Mesenchymal stem cell (in vitro differentiated cells and primary cell): ENCODE data around the gene KIF6.

Experiments
- DNase-seq: peaks from one replicate; pipeline ENCODE4 v3.0.0-alpha.2; 2013
- H2AFZ ChIP-seq: one replicate; pipeline ENCODE4 v1.6.1; 2013; ENCODE audit warnings: low read depth, mild to moderate bottlenecking, control low read depth, inconsistent platforms, low read length, moderate library complexity
- H2AK5ac ChIP-seq: 2 replicates; pipeline ENCODE4 v1.6.1; 2013; ENCODE audit warnings: low read length, moderate library complexity, mild to moderate bottlenecking, inconsistent platforms; ENCODE audit not compliant: severe bottlenecking
- H2BK120ac ChIP-seq: one replicate; pipeline ENCODE4 v1.6.1; 2013; ENCODE audit warnings: low read depth, mild to moderate bottlenecking, inconsistent platforms, low read length, moderate library complexity
- H2BK12ac ChIP-seq, 2 experiments: one replicate each; pipeline ENCODE4 v1.6.1; 2013; ENCODE audit warnings: inconsistent platforms in 2 of 2, low read length in 2 of 2, mild to moderate bottlenecking in 2 of 2, moderate library complexity in 2 of 2, control low read depth in 1 of 2
- H2BK15ac ChIP-seq: one replicate; pipeline ENCODE4 v1.6.1; 2013; ENCODE audit warnings: mild to moderate bottlenecking, low read depth, inconsistent platforms; ENCODE audit not compliant: poor library complexity, severe bottlenecking
- H2BK5ac ChIP-seq: 2 replicates; pipeline ENCODE4 v1.6.1; 2013; ENCODE audit warnings: low read depth, mild to moderate bottlenecking, low read length, control low read depth, inconsistent platforms; ENCODE audit not compliant: poor library complexity, severe bottlenecking
- H3K14ac ChIP-seq, 2 experiments: one replicate each; pipeline ENCODE4 v1.6.1; 2013; ENCODE audit warnings: inconsistent platforms in 2 of 2, low read length in 2 of 2, control low read depth in 1 of 2, mild to moderate bottlenecking in 1 of 2, moderate library complexity in 1 of 2
- H3K18ac ChIP-seq, 2 experiments: one replicate each; pipeline ENCODE4 v1.6.1; 2013; ENCODE audit warnings: inconsistent platforms in 2 of 2, low read length in 2 of 2, control low read depth in 1 of 2, low read depth in 1 of 2, mild to moderate bottlenecking in 1 of 2
- H3K23ac ChIP-seq, 2 experiments: one replicate each; pipeline ENCODE4 v1.6.1; 2013; ENCODE audit warnings: inconsistent platforms in 2 of 2, low read length in 2 of 2, mild to moderate bottlenecking in 2 of 2, moderate library complexity in 2 of 2, control low read depth in 1 of 2
- H3K27ac ChIP-seq: 2 replicates; pipeline ENCODE4 v1.5.1; 2013; ENCODE audit warnings: mild to moderate bottlenecking, moderate library complexity, low read length, control low read depth, inconsistent platforms; ENCODE audit not compliant: poor library complexity, severe bottlenecking
- H3K27me3 ChIP-seq, 2 experiments: 2 replicates each; pipeline versions ENCODE4 v1.6.1 to v1.7.0; 2013; ENCODE audit warnings: low read length in 2 of 2, mild to moderate bottlenecking in 2 of 2, moderate library complexity in 2 of 2, control low read depth in 1 of 2, inconsistent platforms in 1 of 2; ENCODE audit not compliant: control insufficient read depth in 1 of 2, insufficient read depth in 1 of 2
- H3K36me3 ChIP-seq, 2 experiments: 2 replicates each; pipeline versions ENCODE4 v1.6.1 to v1.7.0; 2013; ENCODE audit warnings: low read length in 2 of 2, control low read depth in 1 of 2, inconsistent platforms in 1 of 2, low read depth in 1 of 2, mild to moderate bottlenecking in 1 of 2; ENCODE audit not compliant: insufficient read depth in 2 of 2, control insufficient read depth in 1 of 2
- H3K4ac ChIP-seq, 2 experiments: one replicate each; pipeline ENCODE4 v1.6.1; 2013; ENCODE audit warnings: inconsistent platforms in 2 of 2, low read length in 2 of 2, mild to moderate bottlenecking in 2 of 2, moderate library complexity in 2 of 2, control low read depth in 1 of 2, low read depth in 1 of 2
- H3K4me1 ChIP-seq: 2 replicates; pipeline ENCODE4 v1.6.1; 2013; ENCODE audit warnings: low read depth, low read length, control low read depth; ENCODE audit not compliant: control insufficient read depth, insufficient read depth
- H3K4me2 ChIP-seq: 2 replicates; pipeline ENCODE4 v1.6.1; 2013; ENCODE audit warnings: low read length, mild to moderate bottlenecking, inconsistent platforms; ENCODE audit not compliant: poor library complexity, severe bottlenecking
- H3K4me3 ChIP-seq, 2 experiments: 2 replicates each; pipeline versions ENCODE4 v1.5.1 to v1.7.0; 2013; ENCODE audit warnings: low read length in 2 of 2, mild to moderate bottlenecking in 2 of 2, control low read depth in 1 of 2, low read depth in 1 of 2; ENCODE audit not compliant: insufficient read depth in 1 of 2
- H3K79me1 ChIP-seq: replicated peaks from 2 replicates; pipeline ENCODE4 v1.6.1; 2013; ENCODE audit warnings: mild to moderate bottlenecking, control low read depth, low read length, inconsistent platforms; ENCODE audit not compliant: poor library complexity, severe bottlenecking
- H3K9ac ChIP-seq: 2 replicates; pipeline ENCODE4 v1.7.0; 2013; ENCODE audit warnings: mild to moderate bottlenecking, low read length, moderate library complexity
- H3K9me3 ChIP-seq: 2 replicates; pipeline ENCODE4 v1.7.0; 2013; ENCODE audit warnings: mild to moderate bottlenecking, low read length; ENCODE audit not compliant: control insufficient read depth
- H4K8ac ChIP-seq: one replicate; pipeline ENCODE4 v1.6.1; 2013; ENCODE audit warnings: inconsistent platforms, mild to moderate bottlenecking, low read length, moderate library complexity
- H4K91ac ChIP-seq: one replicate; pipeline ENCODE4 v1.6.1; 2013; ENCODE audit warnings: mild to moderate bottlenecking, low read length, inconsistent platforms
- WGBS: methylation state at CpG from one replicate; pipeline ENCODE4 v1.1.7; 2013; ENCODE audit warnings: mixed read lengths; 5-methylcytosine and 5-hydroxymethylcytosine counted together

Gene KIF6

DNA sequence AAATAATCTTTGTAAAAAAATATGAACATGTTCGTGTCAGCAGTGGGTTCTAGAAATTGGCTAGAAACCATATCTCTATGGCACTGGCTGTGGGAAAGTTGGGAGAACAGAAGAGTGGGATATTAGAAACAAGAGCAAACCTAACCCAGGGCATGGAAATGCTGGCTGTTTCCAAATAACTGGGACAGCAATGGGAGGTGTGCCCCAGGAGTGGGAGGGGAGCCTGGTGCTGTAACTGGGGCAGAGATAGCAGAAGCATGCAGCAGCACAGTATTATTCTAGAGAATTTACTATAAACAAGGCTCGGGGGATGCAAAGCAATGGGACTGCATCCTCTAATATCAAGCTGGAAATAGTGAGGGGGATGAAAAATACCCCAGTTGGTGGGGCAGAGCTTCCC, 175.0 kb downstream of the KIF6 start:
- Histone ChIP-seq H3K27me3 (no peaks in the 10 kb centered on the region), H2BK5ac (no peak overlapping the region), H3K14ac (no peak overlapping the region), H4K8ac (no peak overlapping the region), H3K23ac (no peak overlapping the region), H3K18ac (no peak overlapping the region), H2BK12ac (no peak overlapping the region), H2BK15ac (no peak overlapping the region), H3K27ac (no peak overlapping the region), H2AK5ac (no peak overlapping the region), H2AFZ (no peak overlapping the region), H2BK120ac (no peak overlapping the region), H3K9ac (no peak overlapping the region), H3K79me1 (no peaks in the 10 kb centered on the region), H3K4me1 (peaks cover 15% of the 10 kb centered on the region), H3K36me3 (no peaks in the 10 kb centered on the region), H3K4me3 (no peak overlapping the region), H3K4ac (no peak overlapping the region), H3K9me3 (no peaks in the 10 kb centered on the region), H3K4me2 (no peak overlapping the region), H4K91ac (no peak overlapping the region)
- WGBS: 91% methylated on average over 2 of the region's 2 CpGs
- DNase-seq: no peak

DNA sequence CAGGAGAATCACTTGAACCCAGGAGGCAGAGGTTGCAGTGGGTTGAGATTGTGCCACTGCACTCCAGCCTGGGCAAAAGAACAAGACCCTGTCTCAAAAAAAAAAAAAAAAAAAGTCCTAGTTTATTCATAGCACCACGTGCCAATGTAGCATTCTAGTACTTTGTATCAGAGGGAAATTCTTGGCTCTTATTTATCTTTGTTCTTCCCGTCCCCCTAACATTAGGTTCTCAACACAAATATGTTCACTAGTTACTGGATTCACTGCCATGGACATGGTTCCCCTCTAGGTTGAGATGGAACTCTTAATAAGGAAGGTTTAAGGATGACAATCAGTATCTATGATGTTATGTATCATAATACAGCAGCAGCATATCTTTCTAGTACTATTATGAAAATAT, 178.5 kb downstream of the KIF6 start:
- Histone ChIP-seq H3K27me3 (no peaks in the 10 kb centered on the region), H3K9me3 (no peaks in the 10 kb centered on the region), H3K36me3 (no peaks in the 10 kb centered on the region), H2AFZ (no peak overlapping the region), H2AK5ac (no peak overlapping the region), H3K18ac (no peak overlapping the region), H3K4ac (no peak overlapping the region), H4K91ac (no peak overlapping the region), H3K14ac (no peak overlapping the region), H4K8ac (no peak overlapping the region), H2BK12ac (no peak overlapping the region), H2BK5ac (no peak overlapping the region), H3K4me2 (no peak overlapping the region), H3K9ac (no peak overlapping the region), H3K79me1 (no peaks in the 10 kb centered on the region), H3K23ac (no peak overlapping the region), H3K27ac (no peak overlapping the region), H3K4me3 (no peak overlapping the region), H2BK15ac (no peak overlapping the region), H2BK120ac (no peak overlapping the region), H3K4me1 (no peaks in the 10 kb centered on the region)
- no peak for DNase-seq
- WGBS: 100% methylated on average over 1 of the region's 2 CpGs

DNA sequence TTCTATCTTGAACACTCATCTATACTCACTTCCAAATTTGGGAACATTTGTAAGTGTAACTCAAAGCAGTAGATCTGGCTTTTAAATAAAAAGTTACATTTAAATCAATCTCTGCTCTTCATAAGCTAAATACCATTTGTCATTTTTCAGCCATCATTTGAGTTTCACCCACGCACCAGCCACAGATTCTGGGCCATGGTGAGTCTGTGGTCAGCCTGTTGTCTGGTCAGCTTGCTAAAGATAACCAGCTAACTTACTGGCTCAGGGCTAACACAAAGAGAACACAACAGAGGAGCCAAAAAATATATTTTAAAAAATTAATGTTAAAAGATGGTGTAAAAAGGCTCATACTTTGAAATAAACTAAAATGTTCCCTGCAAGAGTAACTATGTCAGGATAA, 181.3 kb downstream of the KIF6 start:
- no peak for DNase-seq
- Histone ChIP-seq H3K36me3 (no peaks in the 10 kb centered on the region), H2BK12ac (no peak overlapping the region), H2AFZ (no peak overlapping the region), H4K8ac (no peak overlapping the region), H2BK15ac (no peak overlapping the region), H3K27ac (no peak overlapping the region), H3K4me2 (no peak overlapping the region), H3K4ac (no peak overlapping the region), H2AK5ac (no peak overlapping the region), H3K18ac (no peak overlapping the region), H3K4me1 (no peaks in the 10 kb centered on the region), H3K4me3 (no peak overlapping the region), H3K27me3 (no peaks in the 10 kb centered on the region), H3K79me1 (no peaks in the 10 kb centered on the region), H2BK5ac (no peak overlapping the region), H3K9me3 (no peaks in the 10 kb centered on the region), H3K14ac (no peak overlapping the region), H4K91ac (no peak overlapping the region), H2BK120ac (no peak overlapping the region), H3K23ac (no peak overlapping the region), H3K9ac (no peak overlapping the region)
- 61% methylated on average over 1 of the region's 1 CpG for WGBS

DNA sequence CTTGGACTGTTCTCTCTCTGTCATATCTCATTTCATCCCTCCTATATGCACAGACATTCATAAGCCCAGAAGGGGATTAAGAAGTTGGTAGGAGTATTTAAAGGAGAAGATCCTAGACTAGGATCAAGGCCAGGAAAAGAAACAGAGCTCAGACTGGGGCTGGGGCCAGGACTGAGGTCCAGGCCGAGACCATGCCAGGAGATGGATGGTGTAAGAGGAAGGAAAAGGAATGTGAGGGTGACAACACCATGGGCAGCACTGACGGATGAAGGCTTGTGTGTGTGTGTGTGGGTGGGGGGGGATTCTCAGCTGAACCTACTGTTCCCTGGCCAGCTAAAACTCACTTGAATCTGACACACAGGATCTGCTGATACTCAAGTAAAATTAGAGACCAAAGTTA, 182.1 kb downstream of the KIF6 start:
- H3K4me2 ChIP-seq: no peak overlapping the region

More for the DNA sequence above, 182.1 kb downstream of the KIF6 start:
- Histone ChIP-seq H3K27me3 (no peaks in the 10 kb centered on the region), H2BK15ac (no peak overlapping the region), H2AFZ (no peak overlapping the region), H3K4me3 (no peak overlapping the region), H3K79me1 (no peaks in the 10 kb centered on the region), H3K9me3 (no peaks in the 10 kb centered on the region), H3K14ac (no peak overlapping the region), H3K27ac (no peak overlapping the region), H2BK5ac (no peak overlapping the region), H3K23ac (no peak overlapping the region), H3K36me3 (no peaks in the 10 kb centered on the region), H2BK12ac (no peak overlapping the region), H3K4ac (no peak overlapping the region), H2AK5ac (no peak overlapping the region), H3K4me1 (no peaks in the 10 kb centered on the region), H4K91ac (no peak overlapping the region), H4K8ac (no peak overlapping the region), H3K18ac (no peak overlapping the region), H3K9ac (no peak overlapping the region), H2BK120ac (no peak overlapping the region)
- DNase-seq: no peak
- 80% methylated on average over 2 of the region's 2 CpGs for WGBS
